Uterus (tissue), 2 donors: ENCODE data around the gene IPO13.

Source experiments
- CTCF ChIP-seq, 4 experiments: fragments of 200-600 bp in 2 of 4; fragments of 450-650 bp in 2 of 4; sonication (generic) in 2 of 4; IDR thresholded peaks; one replicate each; pipeline ENCODE4 v1.5.1; 2016 to 2019; ENCODE audit warnings: antibody characterized with exemption in 4 of 4, mild to moderate bottlenecking in 2 of 4, moderate library complexity in 1 of 4
- POLR2A ChIP-seq, 2 donors: fragments of 450-650 bp; IDR thresholded peaks; one replicate each; pipeline ENCODE4 v1.6.1; 2016; ENCODE audit warnings: antibody characterized with exemption in 2 of 2, mild to moderate bottlenecking in 1 of 2, moderate library complexity in 1 of 2

- TF ChIP-seq POLR2A (IDR thresholded peaks at IDR 0.05) (no peak), CTCF (IDR thresholded peaks at IDR 0.05) (no peak)
Measured at GRCh38 chr1:43931711-43932660, 14.8 kb upstream of the IPO13 start.
